ENCODE data around the gene HMCN2. TPM values are rescaled to one million over a fixed set of nuclear protein-coding genes. Genes with fewer than 3 reads are reported as not detected.

Gene HMCN2
- total RNA-seq, 2 donors from 2014 or later = 20.1 to 30.6 TPM

DNA sequence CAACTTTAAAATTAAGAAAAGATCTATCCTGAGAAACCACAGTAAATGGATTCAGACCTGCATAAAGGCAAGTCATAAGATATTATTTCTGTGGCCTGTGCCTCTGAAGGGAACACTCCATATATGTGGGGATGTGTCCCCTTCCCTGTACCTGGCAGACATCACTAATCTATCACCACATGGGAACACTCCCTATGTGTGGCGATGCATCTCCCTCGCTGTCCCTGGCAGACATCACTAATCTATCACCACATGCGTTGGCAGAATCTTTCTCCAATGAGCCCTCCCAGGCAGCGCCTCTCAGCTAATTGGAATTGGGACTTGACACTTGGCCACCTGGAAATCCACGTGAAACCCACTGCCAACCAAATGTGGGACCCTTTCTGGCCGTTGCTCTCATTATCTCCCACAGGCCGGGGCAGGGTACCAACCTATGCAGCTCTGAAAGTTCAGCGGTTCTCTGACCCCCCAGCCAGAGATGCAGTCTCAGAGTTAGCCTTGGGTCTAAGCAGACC, 154.0 kb downstream of the HMCN2 start:
- H3K27ac ChIP-seq = no peak overlapping the region
- no peaks in the 10 kb centered on the region for H3K27me3 ChIP-seq
- no peaks in the 10 kb centered on the region for H3K9me3 ChIP-seq
- DNase-seq = no peak
- H3K9ac ChIP-seq (ENCODE audit: low read depth in 2 of 2, low read length in 2 of 2) = no peak overlapping the region
- H3K4me1 ChIP-seq = no peaks in the 10 kb centered on the region
- H3K4me3 ChIP-seq = no peak overlapping the region
- TF ChIP-seq, protein P1, sequence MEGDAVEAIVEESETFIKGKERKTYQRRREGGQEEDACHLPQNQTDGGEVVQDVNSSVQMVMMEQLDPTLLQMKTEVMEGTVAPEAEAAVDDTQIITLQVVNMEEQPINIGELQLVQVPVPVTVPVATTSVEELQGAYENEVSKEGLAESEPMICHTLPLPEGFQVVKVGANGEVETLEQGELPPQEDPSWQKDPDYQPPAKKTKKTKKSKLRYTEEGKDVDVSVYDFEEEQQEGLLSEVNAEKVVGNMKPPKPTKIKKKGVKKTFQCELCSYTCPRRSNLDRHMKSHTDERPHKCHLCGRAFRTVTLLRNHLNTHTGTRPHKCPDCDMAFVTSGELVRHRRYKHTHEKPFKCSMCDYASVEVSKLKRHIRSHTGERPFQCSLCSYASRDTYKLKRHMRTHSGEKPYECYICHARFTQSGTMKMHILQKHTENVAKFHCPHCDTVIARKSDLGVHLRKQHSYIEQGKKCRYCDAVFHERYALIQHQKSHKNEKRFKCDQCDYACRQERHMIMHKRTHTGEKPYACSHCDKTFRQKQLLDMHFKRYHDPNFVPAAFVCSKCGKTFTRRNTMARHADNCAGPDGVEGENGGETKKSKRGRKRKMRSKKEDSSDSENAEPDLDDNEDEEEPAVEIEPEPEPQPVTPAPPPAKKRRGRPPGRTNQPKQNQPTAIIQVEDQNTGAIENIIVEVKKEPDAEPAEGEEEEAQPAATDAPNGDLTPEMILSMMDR (IDR thresholded peaks at IDR 0.05) = no peak
- H3K36me3 ChIP-seq = no peaks in the 10 kb centered on the region
- intact Hi-C loops (cut with DNase I) = no loop called here

DNA sequence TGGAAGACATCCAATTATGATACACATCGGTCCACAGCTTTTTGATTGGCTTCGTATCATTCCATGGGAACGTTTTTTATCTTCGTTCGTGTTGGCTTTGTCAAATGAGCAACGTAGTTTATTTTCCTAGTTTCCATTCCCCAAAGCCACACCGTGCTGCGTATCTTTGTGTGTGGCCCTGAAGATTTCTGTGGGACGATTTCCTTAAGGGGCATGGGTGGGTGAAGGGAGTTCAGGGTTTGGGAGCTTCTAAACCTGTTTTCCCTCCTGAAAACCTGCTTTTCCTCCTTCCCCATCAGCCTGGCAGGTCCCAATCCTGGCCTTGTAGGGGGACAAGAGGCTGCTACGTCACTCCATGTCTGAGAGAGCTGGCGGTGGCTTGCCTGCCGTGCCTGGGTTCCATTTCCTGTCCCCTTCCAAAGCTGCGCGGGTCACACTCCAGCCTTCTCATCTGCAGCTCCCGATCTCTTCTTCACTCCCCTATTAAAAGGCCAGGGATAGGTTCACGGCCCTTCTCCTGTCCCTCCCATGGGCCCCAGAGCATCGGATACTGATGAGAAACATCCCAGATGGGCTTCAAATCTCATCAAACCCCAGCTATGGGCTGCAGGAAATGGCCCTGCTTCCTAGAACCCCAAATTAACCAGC, 155.7 kb downstream of the HMCN2 start:
- TF ChIP-seq, protein P1 (IDR thresholded peaks at IDR 0.05) = no peak
- Histone ChIP-seq H3K9ac (ENCODE audit: low read depth in 2 of 2, low read length in 2 of 2) (no peak overlapping the region), H3K4me3 (no peak overlapping the region), H3K4me1 (no peaks in the 10 kb centered on the region), H3K9me3 (no peaks in the 10 kb centered on the region), H3K27me3 (no peaks in the 10 kb centered on the region), H3K36me3 (no peaks in the 10 kb centered on the region), H3K27ac (no peak overlapping the region)
- no peak for DNase-seq
- intact Hi-C loops (cut with DNase I) = no loop called here

DNA sequence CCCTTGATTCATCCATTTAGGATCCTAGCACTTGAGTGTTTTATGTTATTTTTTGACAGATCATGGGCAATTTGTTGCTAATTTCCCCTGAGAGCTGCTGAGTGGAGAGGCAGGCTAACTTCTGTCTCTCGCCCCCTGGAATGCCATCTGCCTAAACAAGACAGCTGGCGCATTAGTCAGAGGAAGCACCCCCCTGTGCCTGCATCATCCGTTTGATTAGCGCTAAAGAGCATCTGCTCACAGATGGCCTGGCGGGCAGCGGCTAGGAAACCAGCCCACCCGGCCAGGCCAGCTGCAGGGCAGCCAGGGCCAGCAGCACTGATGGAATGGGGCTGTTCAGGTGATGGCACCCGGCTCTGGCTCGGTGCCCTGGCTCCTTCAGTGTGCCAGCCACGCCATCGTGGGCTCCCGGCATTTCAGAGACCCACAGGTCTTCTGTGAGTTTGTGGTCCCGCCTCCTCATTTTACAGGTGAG, 156.3 kb downstream of the HMCN2 start:
- TF ChIP-seq, protein P1 (IDR thresholded peaks at IDR 0.05) = no peak
- no peak overlapping the region for H3K9ac ChIP-seq (ENCODE audit: low read depth in 2 of 2, low read length in 2 of 2)
- no peaks in the 10 kb centered on the region for H3K4me1 ChIP-seq
- DNase-seq = no peak
- H3K9me3 ChIP-seq = no peaks in the 10 kb centered on the region
- no peak overlapping the region for H3K4me3 ChIP-seq
- H3K27me3 ChIP-seq = no peaks in the 10 kb centered on the region
- no peak overlapping the region for H3K27ac ChIP-seq
- H3K36me3 ChIP-seq = no peaks in the 10 kb centered on the region
- intact Hi-C loops (cut with DNase I) = no loop called here

DNA sequence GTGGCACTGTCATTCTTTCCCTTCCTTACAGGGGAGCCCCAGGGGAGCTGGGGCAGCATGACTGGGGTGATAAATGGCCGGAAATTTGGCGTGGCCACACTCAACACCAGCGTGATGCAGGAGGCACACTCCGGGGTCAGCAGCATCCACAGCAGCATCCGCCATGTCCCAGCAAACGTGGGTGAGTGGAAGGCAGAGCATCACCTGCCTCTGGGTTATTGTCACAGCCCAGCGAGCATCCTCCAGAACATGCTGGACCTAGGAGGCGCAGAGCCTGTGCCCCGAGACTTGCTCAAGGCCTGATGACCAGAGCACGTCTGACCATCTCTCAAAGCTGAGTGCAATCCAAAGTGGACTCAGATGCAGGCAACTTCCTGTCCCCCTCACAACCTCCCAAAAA, 157.0 kb downstream of the HMCN2 start:
- H3K27ac ChIP-seq = no peak overlapping the region
- intact Hi-C loops (cut with DNase I) = no loop called here
- TF ChIP-seq, protein P1 (IDR thresholded peaks at IDR 0.05) = no peak

DNA sequence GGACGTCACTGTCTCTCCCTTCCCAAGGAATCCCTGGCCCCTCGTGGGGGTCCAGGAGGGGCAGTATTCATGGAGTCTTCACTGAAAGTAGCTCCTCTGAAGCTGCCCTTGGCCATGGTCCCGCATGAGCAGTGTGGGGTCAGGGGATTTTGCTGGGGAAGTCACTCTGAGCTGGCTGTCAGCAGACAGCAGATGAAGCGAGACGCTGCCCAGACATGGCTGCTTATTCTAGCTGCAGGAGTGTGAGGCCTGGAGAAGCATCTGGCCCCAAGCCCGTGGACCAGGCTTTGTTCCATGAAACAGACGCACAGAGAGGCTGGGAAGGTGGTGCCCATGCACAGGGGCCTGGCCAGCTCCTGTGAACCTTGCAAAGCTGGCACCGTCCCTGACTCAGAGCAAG, 157.7 kb downstream of the HMCN2 start:
- Histone ChIP-seq H3K36me3 (no peaks in the 10 kb centered on the region), H3K27me3 (no peaks in the 10 kb centered on the region), H3K4me1 (peaks cover 4% of the 10 kb centered on the region), H3K4me3 (no peak overlapping the region), H3K9ac (ENCODE audit: low read depth in 2 of 2, low read length in 2 of 2) (no peak overlapping the region), H3K27ac (no peak overlapping the region), H3K9me3 (no peaks in the 10 kb centered on the region)
- no peak for DNase-seq
- TF ChIP-seq, protein P1 (IDR thresholded peaks at IDR 0.05) = no peak
- intact Hi-C loops (cut with DNase I) = no loop called here

More for the DNA sequence above, 157.0 kb downstream of the HMCN2 start:
- no peaks in the 10 kb centered on the region for H3K9me3 ChIP-seq
- peaks cover 4% of the 10 kb centered on the region for H3K4me1 ChIP-seq
- no peak overlapping the region for H3K4me3 ChIP-seq
- DNase-seq = no peak
- H3K27me3 ChIP-seq = no peaks in the 10 kb centered on the region
- H3K36me3 ChIP-seq = no peaks in the 10 kb centered on the region
- no peak overlapping the region for H3K9ac ChIP-seq (ENCODE audit: low read depth in 2 of 2, low read length in 2 of 2)
